DMS53 (cell line): Measurements from ENCODE around the gene BCDIN3D.
"Not testable (repeated sequence)": the region's sequence is repeated elsewhere in the genome, so short reads cannot be mapped to it uniquely, and the experiment has no call there.

Source experiments
- DNase-seq: peaks from one replicate; lab custom pipeline; 2025; lab: John Stamatoyannopoulos, UW

BCDIN3D gene

DNA sequence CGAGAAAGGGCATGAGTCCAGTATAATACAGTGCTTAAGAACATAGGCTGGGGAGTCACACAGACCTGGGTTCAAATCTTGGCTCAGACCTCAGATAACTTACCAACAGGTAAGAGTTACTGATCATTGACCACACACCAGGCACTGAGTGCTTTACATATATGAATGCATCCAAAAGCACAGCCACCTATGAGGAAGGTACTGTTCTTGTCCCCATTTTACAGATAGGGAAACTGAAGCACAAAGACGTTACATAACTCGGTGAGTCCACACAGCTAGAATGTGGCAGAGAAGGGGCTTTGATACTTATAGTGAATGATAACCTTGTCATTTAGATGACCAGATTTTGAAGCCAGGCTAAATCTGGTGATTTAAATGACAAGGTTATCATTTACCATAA is 33.2 kb upstream of the BCDIN3D start:
- no peak for DNase-seq

DNA sequence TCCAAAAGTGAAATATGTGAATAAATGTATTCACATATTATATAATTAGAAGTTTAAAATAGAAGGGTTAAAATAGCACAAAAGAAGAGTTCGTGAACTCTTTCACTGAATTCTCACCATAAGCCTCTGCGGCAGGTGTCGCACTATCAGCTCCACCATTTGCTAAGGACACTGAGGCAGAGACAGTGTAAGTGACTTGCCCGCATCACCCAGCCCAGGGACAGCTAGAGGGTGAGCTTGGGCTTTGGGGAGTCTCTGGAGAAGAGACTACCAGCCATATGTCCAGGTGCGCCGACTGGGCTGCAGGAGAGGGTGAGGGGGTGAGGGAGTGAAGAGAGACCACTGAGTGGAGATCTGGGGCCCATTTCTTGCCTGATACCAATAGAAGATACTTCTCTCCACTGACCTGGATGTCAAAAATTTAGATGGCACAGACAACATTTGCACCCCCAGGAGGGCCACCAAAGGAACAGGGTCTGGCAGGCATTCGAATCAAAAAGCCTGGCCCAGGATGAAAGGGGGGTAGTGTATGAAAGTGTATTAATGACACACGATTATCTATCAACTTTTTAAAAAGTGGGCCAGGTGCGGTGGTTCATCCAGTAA is 32.3 kb upstream of the BCDIN3D start:
- no peak for DNase-seq

DNA sequence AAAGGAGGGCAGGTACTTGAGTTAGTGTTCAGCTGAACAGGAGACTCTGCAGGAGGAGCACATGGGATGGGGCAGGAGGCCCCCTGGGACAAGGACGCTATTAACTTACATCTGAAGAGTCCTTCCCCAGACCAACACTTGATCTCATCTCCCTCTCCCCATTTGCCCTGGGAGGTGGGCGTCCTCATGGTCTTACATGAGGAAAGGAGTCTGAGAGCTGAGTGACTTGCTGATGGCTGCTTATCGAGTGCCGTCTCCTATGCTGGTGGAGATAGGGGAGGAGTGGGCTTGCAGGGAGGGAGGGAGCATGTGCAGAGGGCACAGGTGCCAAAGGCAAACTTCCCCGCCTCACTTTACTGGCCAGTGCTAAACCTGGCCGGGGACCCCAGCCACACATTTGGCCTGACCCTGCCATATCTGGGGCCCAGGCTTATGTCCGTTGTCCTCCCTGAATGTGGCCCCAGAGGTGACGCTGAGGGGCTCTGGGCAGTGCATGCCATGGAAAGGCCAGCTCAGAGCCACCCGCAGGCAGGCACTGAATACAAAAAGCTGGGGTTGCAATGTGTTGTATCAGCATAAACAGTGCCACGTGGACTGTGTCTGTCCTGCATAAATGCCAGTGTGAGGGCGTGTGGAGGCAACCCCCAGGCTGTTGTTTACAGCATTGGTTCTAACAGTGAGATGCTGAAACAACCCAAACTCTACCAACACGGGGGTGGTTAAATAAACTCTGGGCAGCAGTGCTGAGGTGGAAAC is 31.4 kb upstream of the BCDIN3D start:
- DNase-seq: no peak

- no peak for DNase-seq
Measured at GRCh38 chr12:49873361-49873934, 30.5 kb upstream of the BCDIN3D start.

DNA sequence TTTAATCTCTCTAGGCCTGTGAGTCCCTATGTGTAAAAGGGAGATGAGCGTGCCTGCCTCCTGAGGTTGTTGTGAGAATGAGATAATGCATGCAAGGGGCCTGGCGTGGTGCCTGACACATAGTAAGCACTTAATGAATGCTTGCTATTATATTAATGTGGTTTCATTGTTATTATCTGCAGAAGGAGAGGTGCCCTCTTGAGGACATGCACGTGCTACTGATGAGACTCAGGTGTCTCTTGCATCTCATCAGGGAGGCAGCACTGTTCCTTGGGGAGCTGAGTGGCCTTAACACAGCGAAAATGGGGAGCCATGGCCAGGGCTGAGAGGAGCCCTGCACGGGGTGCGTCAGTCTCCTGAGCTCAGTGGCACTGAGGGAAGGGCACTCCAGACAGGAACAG is 29.9 kb upstream of the BCDIN3D start:
- DNase-seq: no peak

DNA sequence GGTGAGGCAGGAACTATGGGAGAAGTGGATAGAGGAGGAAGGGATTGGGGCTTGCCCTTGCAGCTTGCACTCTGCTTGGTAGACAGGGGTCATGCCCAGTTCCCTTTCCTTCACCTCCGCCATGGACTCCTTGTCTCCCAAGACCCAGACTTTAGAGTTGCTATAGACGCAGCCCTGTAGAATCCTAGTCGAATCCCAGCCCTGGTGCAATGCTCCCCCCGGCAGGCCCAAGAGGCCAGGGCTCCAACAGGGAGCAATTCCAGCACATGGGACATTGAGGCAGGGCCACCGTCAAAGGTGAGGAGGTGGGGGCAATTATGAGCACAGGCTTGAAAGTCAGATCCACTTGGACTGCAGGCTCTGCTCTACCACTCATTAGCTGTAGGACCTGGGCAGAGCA is 29.5 kb upstream of the BCDIN3D start:
- no peak for DNase-seq

- DNase-seq: not testable (repeated sequence)
Measured at GRCh38 chr12:49871811-49872251, 28.9 kb upstream of the BCDIN3D start.

GRCh38 chr12:49871263-49871561 is 28.3 kb upstream of the BCDIN3D start:
- no peak for DNase-seq

DNA sequence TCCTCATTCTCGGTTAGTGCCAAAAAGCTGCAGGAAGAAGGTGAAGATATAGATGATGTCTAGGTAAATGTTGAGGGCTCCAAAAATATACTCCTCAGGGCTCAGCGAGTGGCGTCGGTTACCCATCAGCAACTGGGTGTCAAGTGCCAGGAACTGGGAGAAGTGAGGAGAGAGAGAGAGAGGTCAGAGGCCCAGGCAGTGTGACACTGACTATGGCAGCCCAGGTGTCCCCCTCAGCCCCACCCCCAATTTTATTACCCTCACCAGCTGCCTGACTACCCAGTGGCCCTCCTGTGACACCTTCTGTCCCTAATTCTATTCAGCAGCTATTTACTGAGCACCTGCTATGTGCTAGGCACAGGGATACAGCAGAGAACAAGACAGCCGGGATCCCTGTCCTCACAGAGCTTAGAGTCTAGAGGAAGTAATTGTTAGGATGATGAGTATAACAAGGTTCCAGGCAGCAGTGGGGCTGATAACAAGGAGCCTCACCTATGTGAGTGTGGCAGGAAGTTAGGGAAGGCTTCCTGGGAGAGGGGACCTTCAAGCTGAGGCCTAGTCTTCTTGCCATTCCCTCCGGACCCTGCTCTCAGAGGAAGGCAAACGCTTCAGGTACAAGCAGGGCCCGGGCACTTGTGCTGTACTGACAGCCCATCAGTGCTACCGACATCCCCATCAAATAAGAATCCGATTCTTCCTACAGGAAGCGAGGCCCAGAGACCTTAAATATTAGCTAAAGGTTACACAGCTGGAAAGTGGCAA is 27.8 kb upstream of the BCDIN3D start:
- no peak for DNase-seq

- DNase-seq: no peak
Measured at GRCh38 chr12:49869816-49870500, 27.1 kb upstream of the BCDIN3D start.

DNA sequence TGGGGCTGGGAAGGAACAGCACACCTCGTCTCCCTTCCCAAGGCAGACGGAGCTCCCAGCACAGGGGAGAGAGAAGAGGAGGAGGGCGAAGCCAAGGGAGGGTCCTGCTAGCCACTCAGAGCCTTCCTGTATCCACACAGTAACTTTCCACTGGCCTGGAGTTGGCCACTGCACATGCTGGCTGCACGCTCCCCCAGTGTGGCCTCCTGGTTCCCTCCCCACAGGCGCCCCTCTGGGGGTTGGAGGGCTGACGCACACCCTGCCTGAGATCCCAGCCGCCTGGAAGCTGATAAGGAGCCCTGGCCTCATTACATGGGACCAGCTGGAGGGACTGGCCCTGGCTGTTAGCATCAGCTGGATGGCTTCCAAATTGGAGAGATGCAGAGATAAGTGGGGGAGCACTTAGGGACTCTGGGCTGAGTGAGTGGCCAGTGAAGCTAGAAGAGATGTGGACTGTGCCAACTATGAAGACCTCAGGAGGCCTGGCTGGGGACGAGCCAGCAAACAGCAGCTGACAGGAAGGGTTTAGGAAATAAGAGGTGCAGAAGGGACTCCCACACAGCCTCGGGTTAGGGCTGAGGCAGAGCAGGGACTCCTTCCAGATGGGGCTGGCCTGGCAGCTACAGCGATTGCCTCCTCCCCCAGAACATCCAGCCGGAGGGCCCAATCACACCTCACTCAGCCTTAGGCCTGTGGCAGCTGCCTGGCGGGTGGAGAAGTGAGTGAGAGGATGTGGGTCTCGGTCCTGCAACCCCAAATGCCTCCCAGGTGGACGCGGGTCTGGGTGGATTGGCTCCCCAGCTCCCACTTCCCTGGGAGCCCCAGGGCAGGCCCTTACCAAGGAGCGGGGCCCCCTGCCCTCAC is 26.3 kb upstream of the BCDIN3D start:
- no peak for DNase-seq

GRCh38 chr12:49868449-49868848 is 25.5 kb upstream of the BCDIN3D start:
- no peak for DNase-seq

DNA sequence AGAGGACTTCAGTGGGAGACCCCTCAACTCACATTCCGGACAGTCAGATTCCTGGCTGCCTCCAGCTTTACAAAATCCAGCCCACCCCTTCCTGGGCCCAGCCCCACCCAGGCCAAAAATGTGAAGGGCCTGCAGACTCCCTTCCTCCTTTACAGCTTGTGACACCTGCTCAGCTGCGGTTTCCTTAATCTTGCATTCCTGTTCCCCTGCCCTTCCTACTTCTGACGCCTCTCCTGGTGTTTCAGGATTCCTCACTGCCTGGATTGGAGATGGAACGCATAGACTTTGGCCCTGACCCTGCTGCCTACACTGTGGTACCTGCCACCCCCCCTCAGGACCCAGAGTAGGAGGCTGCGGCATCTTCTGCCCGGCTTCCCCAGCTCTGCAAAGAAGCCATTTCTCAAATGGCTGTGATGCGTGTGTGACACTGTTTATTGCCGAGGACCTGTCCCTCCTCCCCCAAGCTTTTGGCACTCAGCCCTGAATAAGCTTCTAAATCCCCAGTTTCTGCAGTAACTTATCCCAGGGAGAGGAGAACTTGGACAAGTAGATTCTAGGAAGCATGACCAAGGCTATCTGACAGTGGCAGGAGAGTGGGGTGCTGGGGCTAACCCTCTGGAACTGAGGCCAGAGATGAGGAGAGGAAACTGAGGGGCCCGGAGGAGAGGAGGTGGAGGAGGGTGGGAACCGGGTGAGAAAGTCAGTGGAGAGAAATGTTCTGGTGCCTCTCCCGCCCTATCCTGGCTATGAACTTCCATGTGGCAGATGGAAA is 24.9 kb upstream of the BCDIN3D start:
- no peak for DNase-seq

DNA sequence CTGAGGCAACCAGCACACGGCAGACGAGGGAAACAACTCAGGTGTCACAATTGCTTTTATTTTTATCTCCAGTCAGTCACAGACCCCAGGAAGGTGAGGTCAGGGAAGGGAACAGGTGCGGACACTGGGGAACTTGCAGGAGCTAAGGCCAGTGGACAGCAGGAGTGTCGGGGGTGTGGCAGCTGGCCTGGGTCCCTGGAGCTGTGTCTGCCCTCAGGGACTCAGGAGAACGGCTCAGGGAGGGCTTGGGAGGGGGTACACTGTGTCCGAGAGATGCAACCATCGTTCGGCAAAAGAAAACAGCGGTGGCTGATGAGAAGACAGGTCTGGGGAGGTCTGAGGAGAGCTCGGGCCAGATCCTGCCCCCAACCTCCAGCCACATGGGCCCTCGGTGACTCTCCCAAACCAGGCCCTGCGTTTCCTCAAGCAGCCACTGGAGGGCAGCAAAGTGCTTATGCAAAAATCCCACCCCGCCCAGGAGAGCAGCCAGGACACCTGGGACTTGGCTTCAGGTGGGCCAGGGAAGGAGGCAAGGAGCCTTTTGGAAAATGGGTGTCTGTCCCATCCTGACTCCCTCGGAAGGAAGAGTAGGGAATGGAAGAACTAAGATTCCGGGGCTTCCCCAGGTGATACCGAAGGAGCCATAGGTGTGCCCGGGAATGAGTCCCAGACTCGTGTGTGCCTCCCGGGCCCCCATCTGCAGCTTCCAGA is 24.1 kb upstream of the BCDIN3D start:
- DNase-seq: peak; percentile 75

DNA sequence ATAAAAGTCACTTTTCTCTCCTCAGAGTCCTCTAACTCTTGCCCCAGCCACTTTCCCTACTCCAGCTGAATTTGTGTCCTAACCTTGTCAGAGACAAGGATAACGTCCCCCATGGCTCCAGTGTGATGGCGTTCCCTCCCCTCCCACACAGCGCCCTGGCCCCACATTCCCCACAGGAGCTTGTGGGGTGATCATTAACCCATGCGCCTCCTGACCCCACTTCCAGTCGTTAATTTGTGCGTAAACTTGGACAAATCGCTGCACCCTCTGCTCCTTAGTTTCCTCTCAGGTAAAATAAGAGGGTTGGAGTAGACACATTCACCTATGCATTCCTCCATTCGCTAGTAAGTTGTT is 22.9 kb upstream of the BCDIN3D start:
- no peak for DNase-seq

DNA sequence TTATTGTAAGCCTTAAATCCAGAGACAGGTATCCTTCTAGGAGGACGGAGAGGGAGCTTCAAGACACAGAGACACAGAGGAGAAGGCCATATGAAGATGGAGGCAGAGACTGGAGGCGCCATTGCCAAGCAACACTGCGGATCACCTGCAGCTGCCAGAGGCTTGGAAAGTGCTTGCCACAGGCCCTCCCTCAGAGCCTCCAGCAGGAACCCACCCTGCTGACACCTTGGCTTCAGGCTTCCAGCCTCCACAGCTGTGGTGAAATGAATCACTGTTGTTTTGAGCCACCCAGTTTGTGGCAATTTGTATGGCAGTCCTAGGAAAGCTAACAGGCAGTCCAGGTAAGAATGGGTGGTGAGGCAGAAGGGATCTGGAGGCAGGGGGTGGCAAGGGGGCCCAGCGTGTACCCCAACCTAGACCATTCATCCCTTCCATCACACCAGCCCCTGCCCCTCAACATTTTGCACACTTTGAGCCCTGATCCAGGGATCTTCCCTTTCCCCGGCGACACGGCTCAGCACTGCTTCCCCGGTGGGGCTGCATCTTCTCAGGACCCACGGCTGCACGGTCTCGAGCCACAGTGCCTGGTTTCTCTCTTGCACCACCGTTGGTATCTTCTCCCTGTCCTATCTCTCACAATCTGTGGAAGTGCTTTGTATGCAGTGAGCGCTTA is 22.3 kb upstream of the BCDIN3D start:
- DNase-seq: no peak

- DNase-seq: no peak
Measured at GRCh38 chr12:49864798-49865090, 21.8 kb upstream of the BCDIN3D start.

- DNase-seq: no peak
Measured at GRCh38 chr12:49863946-49864797, 21.3 kb upstream of the BCDIN3D start.

- DNase-seq: not testable (repeated sequence)
Measured at GRCh38 chr12:49860921-49861320, 18.0 kb upstream of the BCDIN3D start.
